Measurements from ENCODE around the gene SRC. TPM values are rescaled to one million over a fixed set of nuclear protein-coding genes. Genes with fewer than 3 reads are reported as not detected.
A peak's percentile ranks its signal among the peaks of the same experiment; 100 is the strongest.

SRC gene
- total and polyA plus RNA-seq, 2 of the 8 experiments (the other 6 are each of a cell fraction or from before 2014, with no cell fraction given), result 27.6 to 28.8 TPM

DNA sequence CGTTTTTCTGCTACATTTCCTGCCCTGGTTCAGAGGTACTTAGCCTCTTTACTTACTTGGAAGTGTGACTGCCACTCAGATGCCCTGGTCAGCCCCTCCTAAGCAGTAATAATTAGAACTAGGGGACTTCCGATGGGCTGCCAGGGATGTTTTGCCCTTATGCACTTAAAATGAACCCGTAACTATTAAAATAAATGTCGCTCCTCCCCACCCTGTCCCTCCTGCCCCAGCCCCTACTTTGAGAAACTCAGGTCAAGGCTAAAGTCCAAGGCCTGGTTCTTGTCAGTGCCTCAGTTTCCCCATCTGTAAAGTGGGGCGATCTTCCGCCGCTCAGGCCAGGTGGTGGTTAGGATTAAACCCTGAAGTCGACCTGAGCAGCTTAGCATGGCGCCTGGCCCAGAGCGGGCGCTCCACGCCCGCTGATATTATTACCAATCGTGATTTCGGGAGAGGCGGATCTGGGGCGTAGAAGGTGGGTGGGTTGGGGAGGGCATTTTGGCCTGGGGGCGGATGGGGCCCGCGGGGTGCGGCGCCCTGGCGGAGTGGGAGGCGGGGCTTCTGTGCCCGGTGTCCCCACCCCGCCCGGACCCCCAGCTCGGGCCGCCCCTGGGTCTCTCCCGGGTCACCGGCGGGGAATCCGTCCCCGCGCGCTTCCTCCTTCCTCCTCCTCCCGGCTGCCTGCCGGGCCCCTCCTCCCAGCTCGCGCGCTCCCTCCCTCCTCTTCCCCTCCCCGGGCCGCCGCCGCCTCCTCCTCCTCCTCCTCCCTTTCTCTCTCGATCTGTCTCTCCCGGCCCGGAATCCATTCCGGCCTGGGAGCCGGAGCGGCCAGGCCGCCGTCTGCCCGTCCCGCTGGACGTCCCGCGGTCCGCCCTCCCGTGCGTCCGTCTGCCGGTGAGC, at the start of gene SRC (continued):
- TF ChIP-seq JUN (IDR thresholded peaks at IDR 0.05; ENCODE audit: low read depth, low read length) (no peak), POLR2AphosphoS5 (IDR thresholded peaks at IDR 0.05; ENCODE audit: low read depth, low read length) (peak; percentile 50), RNF2 (IDR thresholded peaks at IDR 0.05; ENCODE audit: borderline replicate concordance, low read depth, low read length, missing control alignments, poor library complexity, severe bottlenecking) (no peak), BRCA1 (IDR thresholded peaks at IDR 0.05; ENCODE audit: low read depth, low read length) (no peak), EP300 (IDR thresholded peaks at IDR 0.05; ENCODE audit: borderline replicate concordance in 1 of 2, low read depth in 2 of 2, low read length in 2 of 2) (no peak), HDAC6 (IDR thresholded peaks at IDR 0.05; ENCODE audit: low read depth, low read length) (no peak), CBX5 (IDR thresholded peaks at IDR 0.05; ENCODE audit: low read depth, low read length) (no peak), JUND (IDR thresholded peaks at IDR 0.05; ENCODE audit: low read length) (no peak), MAFK (IDR thresholded peaks at IDR 0.05; ENCODE audit: low read depth, low read length) (no peak), TAF7 (optimal IDR thresholded peaks at IDR 0.05; ENCODE audit: borderline replicate concordance, low read depth, low read length) (peak; percentile 65), TBP (IDR thresholded peaks at IDR 0.05; ENCODE audit: low read depth, low read length) (peak; percentile 59; the same call in 1 of the 2 replicates), EZH2 (IDR thresholded peaks at IDR 0.05; ENCODE audit: low read depth, low read length, severe bottlenecking) (no peak), HDAC2 (IDR thresholded peaks at IDR 0.05; ENCODE audit: borderline replicate concordance in 1 of 2, low read depth in 2 of 2, low read length in 2 of 2) (0 out of 4 replicates have a peak, but pooled peaks have one; percentile 24 to 52), CTBP2 (IDR thresholded peaks at IDR 0.05; ENCODE audit: borderline replicate concordance, insufficient read depth, insufficient read length, low read length) (no peak), FOSL1 (IDR thresholded peaks at IDR 0.05; ENCODE audit: insufficient read depth, low read depth, low read length) (no peak), NRF1 (IDR thresholded peaks at IDR 0.05; ENCODE audit: low read depth, low read length) (no peak), PHF8 (conservative IDR thresholded peaks at IDR 0.05; ENCODE audit: low read depth, low read length) (peak; percentile 49; the same call in 1 of the 2 replicates), SP1 (IDR thresholded peaks at IDR 0.05; ENCODE audit: low read depth, low read length) (no peak), SP2 (IDR thresholded peaks at IDR 0.05; ENCODE audit: low read length) (no peak), POU5F1 (IDR thresholded peaks at IDR 0.05; ENCODE audit: low read depth, low read length) (no peak)
- TF ChIP-seq, protein P1, sequence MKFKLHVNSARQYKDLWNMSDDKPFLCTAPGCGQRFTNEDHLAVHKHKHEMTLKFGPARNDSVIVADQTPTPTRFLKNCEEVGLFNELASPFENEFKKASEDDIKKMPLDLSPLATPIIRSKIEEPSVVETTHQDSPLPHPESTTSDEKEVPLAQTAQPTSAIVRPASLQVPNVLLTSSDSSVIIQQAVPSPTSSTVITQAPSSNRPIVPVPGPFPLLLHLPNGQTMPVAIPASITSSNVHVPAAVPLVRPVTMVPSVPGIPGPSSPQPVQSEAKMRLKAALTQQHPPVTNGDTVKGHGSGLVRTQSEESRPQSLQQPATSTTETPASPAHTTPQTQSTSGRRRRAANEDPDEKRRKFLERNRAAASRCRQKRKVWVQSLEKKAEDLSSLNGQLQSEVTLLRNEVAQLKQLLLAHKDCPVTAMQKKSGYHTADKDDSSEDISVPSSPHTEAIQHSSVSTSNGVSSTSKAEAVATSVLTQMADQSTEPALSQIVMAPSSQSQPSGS (IDR thresholded peaks at IDR 0.05; ENCODE audit: low read length), result no peak

All from H1 (cell line).